CD8-positive, alpha-beta memory T cell (primary cell): ENCODE measurements around the gene LTO1. TPM values are rescaled to one million over a fixed set of nuclear protein-coding genes. Genes with fewer than 3 reads are reported as not detected.

Source experiments
- CTCF ChIA-PET: fragments of 350-600 bp; sonication (Branson Sonifier 250); formaldehyde crosslinking; loops from one replicate; lab custom pipeline; 2021; ENCODE audit warnings: antibody characterized with exemption; lab: Charles Lee
- POLR2A ChIA-PET: fragments of 350-600 bp; sonication (Branson Sonifier 250); formaldehyde crosslinking; loops from one replicate; lab custom pipeline; 2021; ENCODE audit warnings: antibody characterized with exemption; lab: Charles Lee
- DNase-seq, 5 donors: peaks; one replicate each; pipeline versions ENCODE4 v3.0.0 to v3.0.0-alpha.2; 2020 to 2022; ENCODE audit warnings: mixed read lengths in 1 of 5
- H3K27ac ChIP-seq: one replicate; pipeline ENCODE4 v1.7.0; 2013; ENCODE audit warnings: low read depth, mild to moderate bottlenecking, low read length, moderate library complexity
- H3K27me3 ChIP-seq: 2 replicates; pipeline ENCODE4 v1.7.0; 2013; ENCODE audit warnings: low read length, mild to moderate bottlenecking; ENCODE audit not compliant: insufficient read depth, poor library complexity, severe bottlenecking
- H3K36me3 ChIP-seq: 2 replicates; pipeline ENCODE4 v1.7.0; 2013; ENCODE audit warnings: mild to moderate bottlenecking, low read length, moderate library complexity; ENCODE audit not compliant: insufficient read depth
- H3K4me1 ChIP-seq: 2 replicates; pipeline ENCODE4 v1.7.0; 2013; ENCODE audit warnings: mild to moderate bottlenecking, low read length, moderate library complexity; ENCODE audit not compliant: insufficient read depth
- H3K4me3 ChIP-seq: 2 replicates; pipeline ENCODE4 v1.7.0; 2013; ENCODE audit warnings: mild to moderate bottlenecking, low read length
- H3K9me3 ChIP-seq: 2 replicates; pipeline ENCODE4 v1.7.0; 2013; ENCODE audit warnings: mild to moderate bottlenecking, low read length
- H3K27ac Mint-ChIP-seq, 8 donors: one replicate each; pipeline ENCODE4 v1.8.0; 2020 to 2021; ENCODE audit warnings: mixed read lengths in 8 of 8, mild to moderate bottlenecking in 6 of 8, inconsistent platforms in 3 of 8, moderate library complexity in 3 of 8
- H3K27me3 Mint-ChIP-seq, 2 donors: one replicate each; pipeline ENCODE4 v1.8.0; 2020 to 2021; ENCODE audit warnings: mixed read lengths in 2 of 2, mild to moderate bottlenecking in 1 of 2, moderate library complexity in 1 of 2
- H3K36me3 Mint-ChIP-seq, 3 donors: one replicate each; pipeline ENCODE4 v1.8.0; 2020 to 2021; ENCODE audit warnings: mixed read lengths in 3 of 3, inconsistent platforms in 1 of 3, mild to moderate bottlenecking in 1 of 3
- H3K4me1 Mint-ChIP-seq, 3 donors: one replicate each; pipeline ENCODE4 v1.8.0; 2020 to 2021; ENCODE audit warnings: mixed read lengths in 3 of 3, inconsistent platforms in 1 of 3, mild to moderate bottlenecking in 1 of 3
- H3K4me3 Mint-ChIP-seq, 7 donors: one replicate each; pipeline ENCODE4 v1.8.0; 2020 to 2021; ENCODE audit warnings: mixed read lengths in 7 of 7, mild to moderate bottlenecking in 6 of 7, moderate library complexity in 4 of 7, inconsistent platforms in 2 of 7
- H3K9me3 Mint-ChIP-seq, 5 donors: one replicate each; pipeline ENCODE4 v1.8.0; 2020 to 2022; ENCODE audit warnings: mixed read lengths in 5 of 5, mild to moderate bottlenecking in 3 of 5, moderate library complexity in 2 of 5, inconsistent platforms in 1 of 5
- polyA plus RNA-seq: library from polyadenylated mRNA; unstranded; fragments of 300-500 nt; fragmentation: Illumina TruSeq; gene quantifications from one replicate; pipeline ENCODE4 v1.2.3, GENCODE V29; 2021
- total RNA-seq, 2 experiments: library from RNA; stranded (reverse); gene quantifications; one replicate each; pipeline ENCODE4 v1.2.3, GENCODE V29; 2021

Gene LTO1
- total and polyA plus RNA-seq, 3 experiments from 2014 or later: 15.8 to 25.0 (median 24.8) TPM

GRCh38 chr11:69715446-69715845, 40.3 kb upstream of the LTO1 start:
- Histone ChIP-seq H3K27me3 (peaks cover 9% of the 10 kb centered on the region), H3K4me3 (no peak overlapping the region), H3K9me3 (no peaks in the 10 kb centered on the region), H3K27ac (no peak overlapping the region), H3K4me1 (peaks cover 10% of the 10 kb centered on the region), H3K36me3 (no peaks in the 10 kb centered on the region)
- Mint-ChIP-seq H3K27me3 (peaks cover 7 to 25% of the 10 kb centered on the region in 2 donors), H3K36me3 (no peaks in the 10 kb centered on the region), H3K4me3 (no peak overlapping the region), H3K4me1 (peaks cover 8 to 10% (median 9%) of the 10 kb centered on the region in 3 donors), H3K9me3 (peaks cover 0 to 7% (median 0%) of the 10 kb centered on the region in 5 donors), H3K27ac (no peak overlapping the region)
- ChIA-PET CTCF (no interaction called here), POLR2A (no interaction called here)
- DNase-seq: no peak

- H3K9me3 Mint-ChIP-seq: peaks cover 0 to 8% (median 0%) of the 10 kb centered on the region in 5 donors
- peak overlapping the region in 1 of 8 donors; percentile 15 for H3K27ac Mint-ChIP-seq
- CTCF ChIA-PET: no interaction called here
- H3K4me3 ChIP-seq: no peak overlapping the region
- no peak overlapping the region for H3K27ac ChIP-seq
- H3K36me3 Mint-ChIP-seq: no peaks in the 10 kb centered on the region
- peaks cover 10% of the 10 kb centered on the region for H3K4me1 ChIP-seq
- peaks cover 8 to 10% (median 9%) of the 10 kb centered on the region in 3 donors for H3K4me1 Mint-ChIP-seq
- peaks cover 6 to 16% of the 10 kb centered on the region in 2 donors for H3K27me3 Mint-ChIP-seq
- peak overlapping the region in 6 of 7 donors; percentile 39 to 65 (median 44) for H3K4me3 Mint-ChIP-seq
- no peaks in the 10 kb centered on the region for H3K9me3 ChIP-seq
- peak in 1 of 5 donors; percentile 27 for DNase-seq
- H3K27me3 ChIP-seq: no peaks in the 10 kb centered on the region
- H3K36me3 ChIP-seq: no peaks in the 10 kb centered on the region
- POLR2A ChIA-PET: no interaction called here
Measured at GRCh38 chr11:69711822-69712801, 37.0 kb upstream of the LTO1 start.

GRCh38 chr11:69708736-69709401, 33.7 kb upstream of the LTO1 start:
- Mint-ChIP-seq H3K9me3 (peaks cover 0 to 8% (median 0%) of the 10 kb centered on the region in 5 donors), H3K4me1 (peaks cover 13 to 26% (median 21%) of the 10 kb centered on the region in 3 donors), H3K27me3 (peaks cover 16 to 40% of the 10 kb centered on the region in 2 donors), H3K4me3 (no peak overlapping the region), H3K27ac (no peak overlapping the region), H3K36me3 (no peaks in the 10 kb centered on the region)
- peaks cover 10% of the 10 kb centered on the region for H3K4me1 ChIP-seq
- no peaks in the 10 kb centered on the region for H3K36me3 ChIP-seq
- DNase-seq: no peak
- H3K27me3 ChIP-seq: peaks cover 6% of the 10 kb centered on the region
- CTCF ChIA-PET: interaction anchor here (1.0 kb wide), 1 partner anchor 38 kb away, joined by 3 read pairs; no protein-coding TSS in a partner anchor
- POLR2A ChIA-PET: no interaction called here
- no peak overlapping the region for H3K27ac ChIP-seq
- H3K9me3 ChIP-seq: no peaks in the 10 kb centered on the region
- H3K4me3 ChIP-seq: no peak overlapping the region

- Histone ChIP-seq H3K27me3 (peaks cover 10% of the 10 kb centered on the region), H3K9me3 (no peaks in the 10 kb centered on the region), H3K4me1 (peaks cover 6% of the 10 kb centered on the region), H3K27ac (no peak overlapping the region), H3K4me3 (no peak overlapping the region), H3K36me3 (no peaks in the 10 kb centered on the region)
- Mint-ChIP-seq H3K9me3 (peaks cover 0 to 6% (median 0%) of the 10 kb centered on the region in 5 donors), H3K36me3 (no peaks in the 10 kb centered on the region), H3K27me3 (peaks cover 20 to 46% of the 10 kb centered on the region in 2 donors), H3K27ac (no peak overlapping the region), H3K4me1 (peaks cover 12 to 30% (median 23%) of the 10 kb centered on the region in 3 donors), H3K4me3 (no peak overlapping the region)
- no peak for DNase-seq
- CTCF ChIA-PET: no interaction called here
- POLR2A ChIA-PET: no interaction called here
Measured at GRCh38 chr11:69707176-69707575, 32.0 kb upstream of the LTO1 start.

- peaks cover 0 to 3% (median 0%) of the 10 kb centered on the region in 5 donors for H3K9me3 Mint-ChIP-seq
- no peak for DNase-seq
- Histone ChIP-seq H3K27ac (no peak overlapping the region), H3K36me3 (no peaks in the 10 kb centered on the region), H3K27me3 (peaks cover 10% of the 10 kb centered on the region), H3K9me3 (no peaks in the 10 kb centered on the region), H3K4me1 (no peaks in the 10 kb centered on the region), H3K4me3 (no peak overlapping the region)
- CTCF ChIA-PET: no interaction called here
- POLR2A ChIA-PET: no interaction called here
- H3K27me3 Mint-ChIP-seq: peaks cover 20 to 44% of the 10 kb centered on the region in 2 donors
- H3K4me3 Mint-ChIP-seq: peak overlapping the region in 1 of 7 donors; percentile 51
- no peaks in the 10 kb centered on the region for H3K36me3 Mint-ChIP-seq
- H3K27ac Mint-ChIP-seq: no peak overlapping the region
- peaks cover 5 to 23% (median 15%) of the 10 kb centered on the region in 3 donors for H3K4me1 Mint-ChIP-seq
Measured at GRCh38 chr11:69705901-69706787, 31.0 kb upstream of the LTO1 start.

- CTCF ChIA-PET: no interaction called here
- Mint-ChIP-seq H3K4me3 (peak overlapping the region in 1 of 7 donors; percentile 51), H3K9me3 (peaks cover 0 to under 1% (median 0%) of the 10 kb centered on the region in 5 donors), H3K27ac (no peak overlapping the region), H3K4me1 (peaks cover 5 to 23% (median 15%) of the 10 kb centered on the region in 3 donors), H3K27me3 (peaks cover 21 to 51% of the 10 kb centered on the region in 2 donors), H3K36me3 (no peaks in the 10 kb centered on the region)
- H3K9me3 ChIP-seq: no peaks in the 10 kb centered on the region
- no peak for DNase-seq
- H3K4me1 ChIP-seq: no peaks in the 10 kb centered on the region
- H3K4me3 ChIP-seq: no peak overlapping the region
- no peaks in the 10 kb centered on the region for H3K36me3 ChIP-seq
- H3K27me3 ChIP-seq: peaks cover 10% of the 10 kb centered on the region
- H3K27ac ChIP-seq: no peak overlapping the region
- POLR2A ChIA-PET: no interaction called here
Measured at GRCh38 chr11:69705351-69705811, 30.2 kb upstream of the LTO1 start.

- Histone ChIP-seq H3K4me3 (no peak overlapping the region), H3K9me3 (no peaks in the 10 kb centered on the region), H3K4me1 (no peaks in the 10 kb centered on the region), H3K27me3 (peaks cover 10% of the 10 kb centered on the region), H3K27ac (no peak overlapping the region), H3K36me3 (no peaks in the 10 kb centered on the region)
- Mint-ChIP-seq H3K36me3 (no peaks in the 10 kb centered on the region), H3K27ac (no peak overlapping the region), H3K4me3 (peak overlapping the region in 2 of 7 donors; percentile 29 to 44), H3K4me1 (peaks cover 5 to 23% (median 15%) of the 10 kb centered on the region in 3 donors), H3K27me3 (peaks cover 24 to 56% of the 10 kb centered on the region in 2 donors), H3K9me3 (no peaks in the 10 kb centered on the region)
- POLR2A ChIA-PET: no interaction called here
- DNase-seq: no peak
- CTCF ChIA-PET: no interaction called here
Measured at GRCh38 chr11:69704508-69705253, 29.5 kb upstream of the LTO1 start.
